LNCaP clone FGC (cell line): ENCODE results near the gene LAPTM5.

ENCODE experiments used
- DNase-seq: peaks from one replicate; pipeline ENCODE4 v3.0.0-alpha.2; 2011; ENCODE audit warnings: low read depth
- H3K4me3 ChIP-seq: 2 replicates; pipeline ENCODE4 v1.5.1; 2011; ENCODE audit warnings: mild to moderate bottlenecking, low read depth, low read length, control low read depth
- TF ChIP-seq, protein P1 (sequence below): IDR thresholded peaks from 2 replicates; pipeline ENCODE4 v1.5.1; 2012; ENCODE audit warnings: mild to moderate bottlenecking; ENCODE audit not compliant: control insufficient read depth, insufficient read depth; ENCODE audit errors: extremely low read depth

LAPTM5 gene

DNA sequence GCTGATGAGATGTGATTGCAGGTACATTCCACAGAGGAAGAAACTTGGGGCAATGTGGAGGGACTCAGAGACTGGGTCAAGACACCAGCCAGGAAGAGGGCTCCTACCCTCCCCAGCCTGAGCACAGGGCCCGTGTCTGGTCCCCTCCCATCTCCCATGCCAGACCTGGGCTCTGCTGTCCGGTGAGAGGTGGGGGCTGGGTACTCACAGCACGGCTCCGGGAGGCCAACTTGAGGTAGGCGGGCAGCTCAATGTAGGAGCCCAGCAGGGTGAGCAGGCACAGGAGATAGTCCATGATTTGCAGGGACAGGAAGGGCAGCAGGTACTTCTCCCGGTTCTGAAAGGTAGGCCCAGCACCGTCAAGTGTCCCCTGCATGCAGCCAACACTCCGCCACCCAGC lies 18.0 kb downstream of the LAPTM5 start:
- H3K4me3 ChIP-seq, result no peak overlapping the region
- TF ChIP-seq, protein P1, sequence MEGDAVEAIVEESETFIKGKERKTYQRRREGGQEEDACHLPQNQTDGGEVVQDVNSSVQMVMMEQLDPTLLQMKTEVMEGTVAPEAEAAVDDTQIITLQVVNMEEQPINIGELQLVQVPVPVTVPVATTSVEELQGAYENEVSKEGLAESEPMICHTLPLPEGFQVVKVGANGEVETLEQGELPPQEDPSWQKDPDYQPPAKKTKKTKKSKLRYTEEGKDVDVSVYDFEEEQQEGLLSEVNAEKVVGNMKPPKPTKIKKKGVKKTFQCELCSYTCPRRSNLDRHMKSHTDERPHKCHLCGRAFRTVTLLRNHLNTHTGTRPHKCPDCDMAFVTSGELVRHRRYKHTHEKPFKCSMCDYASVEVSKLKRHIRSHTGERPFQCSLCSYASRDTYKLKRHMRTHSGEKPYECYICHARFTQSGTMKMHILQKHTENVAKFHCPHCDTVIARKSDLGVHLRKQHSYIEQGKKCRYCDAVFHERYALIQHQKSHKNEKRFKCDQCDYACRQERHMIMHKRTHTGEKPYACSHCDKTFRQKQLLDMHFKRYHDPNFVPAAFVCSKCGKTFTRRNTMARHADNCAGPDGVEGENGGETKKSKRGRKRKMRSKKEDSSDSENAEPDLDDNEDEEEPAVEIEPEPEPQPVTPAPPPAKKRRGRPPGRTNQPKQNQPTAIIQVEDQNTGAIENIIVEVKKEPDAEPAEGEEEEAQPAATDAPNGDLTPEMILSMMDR, result no peak
- DNase-seq, result no peak

DNA sequence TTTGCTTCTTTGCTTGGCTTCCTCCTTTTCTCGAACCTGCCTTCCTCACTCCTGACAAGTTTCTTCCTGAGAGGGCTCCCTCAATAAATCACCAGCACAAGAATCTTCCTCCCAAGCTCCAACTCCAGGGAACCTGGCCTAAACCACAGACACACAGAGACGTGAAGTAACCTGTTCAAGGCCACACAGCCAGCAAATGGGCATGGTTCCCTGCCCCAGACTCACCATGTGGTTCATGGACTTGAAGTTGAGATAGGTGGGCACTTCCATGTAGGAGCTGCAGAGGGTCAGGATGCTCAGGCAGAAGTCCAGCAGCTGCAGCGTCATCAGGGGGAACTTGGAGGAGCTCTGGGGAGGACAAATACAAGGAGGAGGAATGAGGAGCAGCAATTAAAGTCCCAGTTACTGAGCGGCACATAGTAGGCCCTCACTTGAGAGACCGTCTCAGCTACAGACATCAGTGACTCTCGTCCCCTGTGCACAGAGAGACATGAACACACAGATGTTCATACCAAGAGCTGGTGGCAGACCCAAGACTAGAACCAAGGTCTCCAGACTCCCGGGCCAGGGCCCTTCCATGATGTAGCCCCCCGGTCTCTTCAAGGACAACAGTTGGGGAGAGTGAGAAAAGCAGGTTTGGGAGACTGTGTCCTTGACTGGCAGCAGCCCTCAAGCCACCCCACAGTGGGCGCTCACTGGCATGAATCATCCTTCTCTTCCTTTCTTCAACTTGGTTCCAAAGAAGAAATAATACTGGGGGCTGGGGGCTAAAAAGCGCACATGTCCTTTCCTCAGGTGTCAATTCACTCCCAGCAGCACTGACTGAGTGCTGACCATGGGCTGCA lies 18.6 kb downstream of the LAPTM5 start:
- TF ChIP-seq, protein P1, result no peak
- no peak overlapping the region for H3K4me3 ChIP-seq
- DNase-seq, result no peak

DNA sequence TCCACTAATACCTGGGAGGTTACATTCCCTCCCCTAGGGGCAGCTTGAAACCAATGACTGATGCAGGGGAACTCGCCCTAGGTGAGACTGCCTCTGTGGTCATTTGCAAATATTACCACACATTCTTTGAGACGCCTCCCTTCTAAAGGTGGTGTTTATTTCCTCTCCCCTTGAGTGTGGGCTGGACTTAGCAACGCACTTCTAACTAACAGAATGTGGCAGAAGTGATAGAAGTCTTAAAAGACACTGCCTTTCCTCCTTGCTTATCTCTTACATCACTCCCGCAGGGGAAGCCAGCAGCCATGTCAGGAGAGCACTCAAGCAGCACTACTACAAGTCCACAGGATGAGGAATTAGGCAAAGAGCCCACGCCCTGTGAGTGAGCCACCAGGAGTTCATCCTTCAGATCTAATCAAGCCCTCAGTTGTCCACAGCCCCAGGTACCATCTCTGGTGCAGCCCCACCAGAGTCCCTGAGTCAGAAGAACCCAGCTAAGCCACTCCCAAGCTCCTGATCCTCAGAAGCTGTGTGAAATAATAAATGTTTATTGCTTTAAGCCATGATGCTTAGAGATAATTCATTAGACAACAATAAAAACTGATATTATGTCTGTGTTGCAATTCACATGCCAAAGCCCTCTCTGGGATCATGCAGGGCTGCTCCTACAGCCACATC lies 19.4 kb downstream of the LAPTM5 start:
- TF ChIP-seq, protein P1, result no peak
- DNase-seq, result no peak
- no peak overlapping the region for H3K4me3 ChIP-seq

DNA sequence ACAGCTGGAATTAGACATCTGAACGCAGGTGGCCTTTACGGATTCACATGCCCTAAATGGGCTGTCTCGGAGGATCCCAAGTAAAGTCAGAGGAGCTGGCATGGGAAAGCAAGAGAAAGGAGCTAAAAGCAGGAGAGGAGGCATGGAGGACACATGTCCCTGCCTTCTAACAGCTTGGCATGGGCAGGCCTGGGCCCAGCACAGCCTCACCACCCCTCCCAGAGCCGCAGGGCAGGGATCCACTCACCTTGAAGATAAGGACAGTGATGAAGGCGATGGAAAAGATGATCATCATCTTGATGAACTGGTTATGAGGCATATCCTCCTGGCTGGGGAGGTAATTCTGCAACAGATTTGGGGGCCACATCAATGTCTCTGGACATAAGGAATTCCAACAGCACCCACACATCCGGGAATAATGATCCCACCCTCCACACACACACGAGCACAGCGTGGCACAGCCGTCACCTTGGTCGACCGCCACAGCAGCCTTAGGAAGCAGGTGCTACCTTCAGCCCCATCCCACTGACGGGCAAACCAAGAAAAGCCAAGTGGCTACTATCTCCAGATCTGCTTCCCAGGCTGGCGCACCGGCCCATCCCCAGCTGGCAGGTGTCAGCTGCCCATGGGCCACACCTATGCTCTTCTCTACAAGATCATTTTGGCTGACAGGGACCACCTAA lies 20.1 kb downstream of the LAPTM5 start:
- TF ChIP-seq, protein P1, result no peak
- no peak for DNase-seq

DNA sequence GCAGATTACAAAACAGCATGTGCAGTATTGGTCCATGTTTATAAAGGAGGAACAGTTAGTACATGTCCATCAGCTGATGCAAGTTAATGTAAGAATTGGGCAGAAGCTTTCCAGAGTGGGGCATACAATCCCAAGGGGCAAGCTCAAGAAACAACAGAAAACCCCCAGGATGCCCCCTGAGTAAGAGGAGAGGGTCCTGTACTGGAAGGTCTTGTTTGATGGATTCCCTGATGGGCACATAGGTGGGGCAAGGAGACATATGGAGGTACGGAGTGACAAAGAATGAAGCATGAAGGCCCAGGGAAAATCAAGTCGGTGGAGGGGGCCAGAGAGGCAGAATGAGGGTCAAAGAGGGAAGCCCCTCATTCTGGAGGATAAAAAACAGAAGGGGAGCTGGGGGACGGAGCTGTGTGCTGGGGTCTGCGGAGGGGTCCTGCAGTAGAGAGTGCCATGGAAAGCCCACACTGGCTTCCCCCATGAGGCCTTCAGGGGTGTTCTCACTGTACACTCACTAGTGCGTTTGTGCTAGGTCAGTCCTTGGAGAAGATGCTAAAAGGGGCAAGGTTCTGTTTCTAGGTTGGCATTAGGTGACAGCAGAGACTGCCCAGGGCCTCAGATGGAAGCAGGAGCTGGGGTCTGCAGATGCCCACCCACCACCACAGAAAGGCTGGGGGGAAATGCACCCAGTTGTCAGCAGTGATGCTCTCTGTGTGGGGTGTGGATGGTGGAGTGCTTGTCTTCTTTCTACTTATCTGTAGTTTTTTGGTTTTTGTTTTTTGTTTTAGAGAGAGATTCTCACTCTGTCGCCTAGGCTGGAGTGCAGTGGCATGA lies 21.7 kb downstream of the LAPTM5 start:
- no peak for DNase-seq
- TF ChIP-seq, protein P1, result no peak
- H3K4me3 ChIP-seq, result no peak overlapping the region

More for the DNA sequence above, 20.1 kb downstream of the LAPTM5 start:
- no peak overlapping the region for H3K4me3 ChIP-seq

DNA sequence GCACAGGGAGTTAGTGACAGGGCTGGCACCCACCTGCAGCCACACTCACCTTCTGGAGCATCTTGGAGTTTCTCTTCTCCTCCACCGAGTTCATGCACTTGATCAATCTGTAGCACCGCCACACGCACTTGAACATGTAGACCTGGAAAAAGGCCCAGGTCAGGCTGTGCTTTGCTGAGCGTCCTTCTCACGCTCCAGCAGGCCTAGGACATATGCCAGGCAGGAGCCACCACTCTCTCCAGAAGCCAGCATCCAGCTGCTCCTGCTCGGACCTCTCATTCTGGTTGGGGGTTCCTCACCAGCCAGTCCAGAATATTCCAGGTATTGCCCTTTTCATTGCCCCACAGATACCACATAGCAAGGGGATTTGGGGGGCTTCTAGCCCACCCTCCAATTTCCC lies 22.4 kb downstream of the LAPTM5 start:
- H3K4me3 ChIP-seq, result no peak overlapping the region
- TF ChIP-seq, protein P1, result no peak
- no peak for DNase-seq
